ENCODE results near the gene PTPRN2. TPM values are rescaled to one million over a fixed set of nuclear protein-coding genes. Genes with fewer than 3 reads are reported as not detected.

The PTPRN2 gene
- total and polyA plus RNA-seq, 2 donors from 2014 or later: 4.8 to 6.2 TPM

- Histone ChIP-seq H3K4me3 (ENCODE audit: low read length in 3 of 3) (no peak overlapping the region), H3K36me3 (ENCODE audit: control insufficient read depth in 2 of 3, insufficient read depth in 3 of 3, low read length in 3 of 3) (no peaks in the 10 kb centered on the region), H3K27ac (ENCODE audit: low read depth in 2 of 2, low read length in 2 of 2) (no peak overlapping the region), H3K9ac (ENCODE audit: low read length in 3 of 3) (no peak overlapping the region), H3K9me3 (ENCODE audit: control insufficient read depth in 2 of 3, insufficient read depth in 1 of 3, low read length in 3 of 3) (no peaks in the 10 kb centered on the region), H3K27me3 (ENCODE audit: control insufficient read depth, insufficient read depth, low read length) (no peaks in the 10 kb centered on the region), H3K4me1 (ENCODE audit: control insufficient read depth in 2 of 3, insufficient read depth in 2 of 3, low read depth in 1 of 3, low read length in 3 of 3) (no peaks in the 10 kb centered on the region)
- FAIRE-seq (no peak), DNase-seq (peak in 1 of 5 donors; percentile 58)
- TF ChIP-seq CTCF (IDR thresholded peaks at IDR 0.05; ENCODE audit: borderline replicate concordance, extremely low read depth, insufficient read depth): no peak
- intact Hi-C loops (cut with DNase I): no loop called here
Measured at GRCh38 chr7:158533386-158534133, 54.1 kb downstream of the PTPRN2 start.

- DNase-seq (no peak), FAIRE-seq (no peak)
- TF ChIP-seq CTCF (IDR thresholded peaks at IDR 0.05; ENCODE audit: borderline replicate concordance, extremely low read depth, insufficient read depth): no peak
- no peaks in the 10 kb centered on the region for H3K4me1 ChIP-seq (ENCODE audit: control insufficient read depth in 2 of 3, insufficient read depth in 2 of 3, low read depth in 1 of 3, low read length in 3 of 3)
- H3K27me3 ChIP-seq (ENCODE audit: control insufficient read depth, insufficient read depth, low read length): no peaks in the 10 kb centered on the region
- no peak overlapping the region for H3K27ac ChIP-seq (ENCODE audit: low read depth in 2 of 2, low read length in 2 of 2)
- H3K36me3 ChIP-seq (ENCODE audit: control insufficient read depth in 2 of 3, insufficient read depth in 3 of 3, low read length in 3 of 3): no peaks in the 10 kb centered on the region
- no peak overlapping the region for H3K9ac ChIP-seq (ENCODE audit: low read length in 3 of 3)
- H3K9me3 ChIP-seq (ENCODE audit: control insufficient read depth in 2 of 3, insufficient read depth in 1 of 3, low read length in 3 of 3): no peaks in the 10 kb centered on the region
- intact Hi-C loops (cut with DNase I): no loop called here
- no peak overlapping the region for H3K4me3 ChIP-seq (ENCODE audit: low read length in 3 of 3)
Measured at GRCh38 chr7:158532093-158532627, 55.5 kb downstream of the PTPRN2 start.

- Histone ChIP-seq H3K9ac (ENCODE audit: low read length in 3 of 3) (no peak overlapping the region), H3K9me3 (ENCODE audit: control insufficient read depth in 2 of 3, insufficient read depth in 1 of 3, low read length in 3 of 3) (no peaks in the 10 kb centered on the region), H3K4me3 (ENCODE audit: low read length in 3 of 3) (no peak overlapping the region)
Measured at GRCh38 chr7:158531661-158532060, 56.0 kb downstream of the PTPRN2 start.

More at GRCh38 chr7:158531661-158532060, 56.0 kb downstream of the PTPRN2 start:
- DNase-seq (peak in 2 of 5 donors; percentile 21 to 31), FAIRE-seq (no peak)
- intact Hi-C loops (cut with DNase I): no loop called here
- Histone ChIP-seq H3K4me1 (ENCODE audit: control insufficient read depth in 2 of 3, insufficient read depth in 2 of 3, low read depth in 1 of 3, low read length in 3 of 3) (no peaks in the 10 kb centered on the region), H3K27me3 (ENCODE audit: control insufficient read depth, insufficient read depth, low read length) (no peaks in the 10 kb centered on the region), H3K36me3 (ENCODE audit: control insufficient read depth in 2 of 3, insufficient read depth in 3 of 3, low read length in 3 of 3) (no peaks in the 10 kb centered on the region), H3K27ac (ENCODE audit: low read depth in 2 of 2, low read length in 2 of 2) (no peak overlapping the region)
- TF ChIP-seq CTCF (IDR thresholded peaks at IDR 0.05; ENCODE audit: borderline replicate concordance, extremely low read depth, insufficient read depth): no peak

Measured in kidney (tissue), 14 donors.